Measurements from ENCODE around the gene CYP39A1.

Gene CYP39A1

GRCh38 chr6:46509063-46509462 is 143.6 kb downstream of the CYP39A1 start:
- no peak for DNase-seq

DNA sequence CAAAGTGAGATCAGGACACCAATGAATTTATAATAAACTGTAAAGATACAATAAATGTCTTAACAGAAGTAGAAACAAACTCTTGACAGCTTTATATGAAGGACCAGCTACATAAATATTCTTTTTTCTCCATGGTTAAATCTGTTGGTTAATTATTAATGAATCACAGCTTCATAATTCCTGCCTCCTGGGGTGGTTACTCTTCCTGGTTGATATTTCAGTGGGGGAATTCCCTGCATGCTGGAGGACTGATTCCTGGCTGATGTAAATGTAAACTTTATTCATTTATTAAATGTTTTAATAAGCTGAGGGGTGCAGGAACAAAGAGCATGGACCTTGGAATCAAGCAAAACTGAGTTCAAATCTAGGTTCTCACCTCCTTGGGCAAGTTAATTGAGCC is 145.2 kb downstream of the CYP39A1 start:
- no peak for DNase-seq

- DNase-seq, result no peak
These were observed 146.7 kb downstream of the CYP39A1 start for GRCh38 chr6:46505693-46506512.

DNA sequence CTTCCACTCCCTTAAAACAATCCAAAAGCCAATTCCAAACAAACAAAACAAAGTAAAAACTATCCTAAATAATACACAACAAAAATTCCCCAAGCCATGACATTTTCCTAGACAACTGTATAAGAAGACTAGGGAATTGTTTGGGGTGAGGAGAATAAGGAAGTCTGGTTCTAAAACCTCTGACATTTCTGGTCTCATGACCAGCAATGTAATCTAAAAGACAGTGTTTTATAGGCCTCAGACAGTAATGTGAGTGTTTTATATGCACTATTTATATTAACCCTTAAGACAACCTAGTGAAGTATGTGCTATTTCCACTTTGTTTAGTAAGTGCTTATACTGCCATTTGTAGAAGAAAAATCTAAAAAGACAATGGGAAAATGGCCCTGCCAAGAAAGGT is 148.4 kb downstream of the CYP39A1 start:
- DNase-seq, result no peak

DNA sequence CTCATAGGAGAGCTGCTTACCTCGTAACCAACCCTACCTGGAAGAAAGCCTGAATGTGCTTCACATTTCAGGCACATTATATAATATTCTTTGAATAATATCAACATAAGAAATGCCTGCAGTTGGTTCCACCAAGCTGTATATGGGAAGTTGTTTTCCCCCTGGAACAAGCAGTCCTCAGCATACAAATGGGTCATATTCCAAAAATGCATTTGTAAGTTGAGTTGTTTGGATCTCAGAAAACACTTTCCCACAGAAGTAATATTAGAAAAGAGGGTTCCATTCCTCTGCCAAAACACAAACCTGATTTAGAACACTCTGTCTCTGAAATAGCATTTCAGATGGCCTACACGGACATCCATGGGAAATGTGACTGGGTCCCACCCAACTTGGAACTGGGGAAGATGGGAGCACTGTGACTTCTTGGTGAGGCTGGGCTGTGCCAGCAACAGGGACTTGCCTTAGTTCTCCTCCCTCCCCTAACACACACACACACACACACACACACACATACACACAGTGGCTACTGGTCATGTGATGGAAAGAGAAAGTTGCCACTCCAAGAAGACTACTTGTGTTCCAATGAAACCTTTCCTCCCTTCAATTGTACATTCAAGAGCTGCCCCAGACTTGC is 150.0 kb downstream of the CYP39A1 start:
- DNase-seq, result no peak

- DNase-seq, result no peak
These were observed 151.2 kb downstream of the CYP39A1 start for GRCh38 chr6:46501136-46502089.

- no peak for DNase-seq
These were observed 152.2 kb downstream of the CYP39A1 start for GRCh38 chr6:46500382-46500781.

Data from T1000 (cell line).